RWPE2 (cell line): ENCODE measurements around the gene DVL1.

Experiments used
- ATAC-seq: fragments of 200-7000 bp; cut with Tn5 transposase; 3 replicates; pipeline ENCODE4 v1.9.1; 2021; ENCODE audit warnings: low read depth
- DNase-seq: peaks from one replicate; pipeline ENCODE4 v3.0.0-alpha.2; 2020; ENCODE audit warnings: low spot score
- H3K27ac ChIP-seq: fragments of 450-650 bp; 2 replicates; pipeline ENCODE4 v1.5.1; 2017; ENCODE audit warnings: mild to moderate bottlenecking; ENCODE audit not compliant: poor library complexity, severe bottlenecking
- H3K27me3 ChIP-seq: fragments of 250-450 bp; sonication (Bioruptor Pico); 2 replicates; pipeline ENCODE4 v1.5.1; 2021; ENCODE audit warnings: mild to moderate bottlenecking, moderate library complexity; ENCODE audit not compliant: insufficient read depth, poor library complexity, severe bottlenecking
- H3K36me3 ChIP-seq: fragments of 250-450 bp; sonication (Bioruptor Pico); 2 replicates; pipeline ENCODE4 v1.5.1; 2020; ENCODE audit warnings: low read depth, mild to moderate bottlenecking, moderate library complexity
- H3K4me1 ChIP-seq: fragments of 250-450 bp; sonication (Bioruptor Pico); 2 replicates; pipeline ENCODE4 v1.5.1; 2021; ENCODE audit warnings: mild to moderate bottlenecking, moderate library complexity; ENCODE audit not compliant: insufficient read depth, poor library complexity, severe bottlenecking
- H3K4me3 ChIP-seq: fragments of 250-450 bp; sonication (Bioruptor Pico); 2 replicates; pipeline ENCODE4 v1.5.1; 2021; ENCODE audit warnings: mild to moderate bottlenecking, moderate library complexity; ENCODE audit not compliant: severe bottlenecking
- H3K9me3 ChIP-seq: fragments of 250-450 bp; sonication (Bioruptor Pico); 2 replicates; pipeline ENCODE4 v1.5.1; 2021; ENCODE audit warnings: mild to moderate bottlenecking, moderate library complexity; ENCODE audit not compliant: severe bottlenecking
- CTCF ChIP-seq: fragments of 450-650 bp; IDR thresholded peaks from one replicate; pipeline ENCODE4 v1.5.1; 2017; ENCODE audit warnings: mild to moderate bottlenecking, moderate library complexity; ENCODE audit not compliant: poor library complexity, severe bottlenecking

The DVL1 gene

GRCh38 chr1:1394116-1394515 lies 44.9 kb upstream of the DVL1 start:
- Histone ChIP-seq H3K27ac (no peak overlapping the region), H3K9me3 (no peaks in the 10 kb centered on the region), H3K4me1 (no peaks in the 10 kb centered on the region), H3K36me3 (peaks cover 94% of the 10 kb centered on the region), H3K27me3 (no peaks in the 10 kb centered on the region), H3K4me3 (no peak overlapping the region)
- ATAC-seq (no peak), DNase-seq (no peak)
- TF ChIP-seq CTCF = no peak

GRCh38 chr1:1393428-1393827 lies 44.2 kb upstream of the DVL1 start:
- DNase-seq = no peak
- Histone ChIP-seq H3K27ac (no peak overlapping the region), H3K4me3 (no peak overlapping the region), H3K27me3 (no peaks in the 10 kb centered on the region), H3K4me1 (no peaks in the 10 kb centered on the region), H3K9me3 (no peaks in the 10 kb centered on the region), H3K36me3 (peaks cover 100% of the 10 kb centered on the region)
- no peak for TF ChIP-seq CTCF
- no peak for ATAC-seq

GRCh38 chr1:1393014-1393413 lies 43.8 kb upstream of the DVL1 start:
- Histone ChIP-seq H3K4me3 (no peak overlapping the region), H3K36me3 (peaks cover 100% of the 10 kb centered on the region), H3K4me1 (no peaks in the 10 kb centered on the region), H3K9me3 (no peaks in the 10 kb centered on the region), H3K27ac (no peak overlapping the region), H3K27me3 (no peaks in the 10 kb centered on the region)
- TF ChIP-seq CTCF = no peak
- DNase-seq (no peak), ATAC-seq (no peak)

GRCh38 chr1:1391225-1391624 lies 42.0 kb upstream of the DVL1 start:
- H3K27ac ChIP-seq = no peak overlapping the region
- H3K36me3 ChIP-seq = peaks cover 100% of the 10 kb centered on the region
- no peaks in the 10 kb centered on the region for H3K9me3 ChIP-seq
- ATAC-seq (no peak), DNase-seq (no peak)
- no peak for TF ChIP-seq CTCF
- H3K4me1 ChIP-seq = no peaks in the 10 kb centered on the region
- no peak overlapping the region for H3K4me3 ChIP-seq
- no peaks in the 10 kb centered on the region for H3K27me3 ChIP-seq

- Histone ChIP-seq H3K27me3 (no peaks in the 10 kb centered on the region), H3K9me3 (no peaks in the 10 kb centered on the region), H3K4me1 (no peaks in the 10 kb centered on the region), H3K4me3 (no peak overlapping the region), H3K36me3 (peaks cover 100% of the 10 kb centered on the region), H3K27ac (no peak overlapping the region)
- ATAC-seq (no peak), DNase-seq (no peak)
- TF ChIP-seq CTCF = no peak
These were observed 41.5 kb upstream of the DVL1 start for GRCh38 chr1:1390675-1391074.
